Activated CD4-positive, alpha-beta T cell treated with anti-CD3 and anti-CD28 coated beads, Interleukin-10, Interleukin-2, amounts not matched to agents 100 ng/mL and 50 ng/mL, durations not matched to agents 16 hours and 8 hours (primary cell): ENCODE data around the gene TP53BP2.
"Not testable (repeated sequence)": the region's sequence is repeated elsewhere in the genome, so short reads cannot be mapped to it uniquely, and the experiment has no call there.

Source experiments
- DNase-seq: peaks from one replicate; pipeline ENCODE4 v3.0.0-alpha.2; 2020

Gene TP53BP2

GRCh38 chr1:223849352-223850254 is 3.9 kb upstream of the TP53BP2 start:
- no peak for DNase-seq

- no peak for DNase-seq
Measured at GRCh38 chr1:223848536-223848935, 2.8 kb upstream of the TP53BP2 start.

- DNase-seq: no peak
Measured at GRCh38 chr1:223847781-223848345, 2.1 kb upstream of the TP53BP2 start.

- peak; percentile 58 for DNase-seq
Measured at GRCh38 chr1:223845037-223845809, 524 bp downstream of the TP53BP2 start.

DNA sequence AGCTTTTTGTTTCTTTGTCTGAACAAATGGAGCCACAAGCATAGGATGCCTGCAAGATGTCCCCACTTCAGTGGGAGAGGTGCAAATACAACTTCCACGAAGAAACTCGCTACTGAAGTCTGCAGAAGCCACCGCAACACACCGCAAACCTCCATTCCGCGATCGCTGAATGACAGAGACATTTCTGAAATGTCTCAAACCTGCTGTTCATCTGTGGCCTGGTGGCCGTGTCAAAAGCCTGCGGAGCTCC is 1.0 kb downstream of the TP53BP2 start:
- DNase-seq: peak; percentile 85

- peak; percentile 70 for DNase-seq
Measured at GRCh38 chr1:223843934-223844786, 1.6 kb downstream of the TP53BP2 start.

- DNase-seq: no peak
Measured at GRCh38 chr1:223842784-223843183, 3.0 kb downstream of the TP53BP2 start.

GRCh38 chr1:223841977-223842623 is 3.6 kb downstream of the TP53BP2 start:
- not testable (repeated sequence) for DNase-seq

DNA sequence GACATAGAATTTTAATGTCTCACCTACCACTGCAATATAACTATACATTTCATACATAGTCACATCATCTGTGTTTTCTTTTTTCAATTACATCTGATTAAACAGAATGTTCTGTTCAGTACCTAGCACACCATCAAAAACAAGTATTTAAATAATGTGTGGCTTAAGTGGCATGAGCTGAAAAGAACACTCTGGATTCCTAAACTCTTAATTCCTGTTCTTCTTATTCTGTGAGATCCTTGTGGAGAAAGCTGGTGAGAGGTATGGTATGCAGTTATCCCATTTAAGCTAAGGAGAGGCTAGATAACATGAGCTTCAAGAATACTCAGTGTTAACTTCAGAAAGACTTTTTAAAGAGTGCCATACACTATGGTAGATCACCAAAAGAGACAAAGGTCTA is 5.5 kb downstream of the TP53BP2 start:
- no peak for DNase-seq

- DNase-seq: no peak
Measured at GRCh38 chr1:223838125-223838854, 7.5 kb downstream of the TP53BP2 start.

DNA sequence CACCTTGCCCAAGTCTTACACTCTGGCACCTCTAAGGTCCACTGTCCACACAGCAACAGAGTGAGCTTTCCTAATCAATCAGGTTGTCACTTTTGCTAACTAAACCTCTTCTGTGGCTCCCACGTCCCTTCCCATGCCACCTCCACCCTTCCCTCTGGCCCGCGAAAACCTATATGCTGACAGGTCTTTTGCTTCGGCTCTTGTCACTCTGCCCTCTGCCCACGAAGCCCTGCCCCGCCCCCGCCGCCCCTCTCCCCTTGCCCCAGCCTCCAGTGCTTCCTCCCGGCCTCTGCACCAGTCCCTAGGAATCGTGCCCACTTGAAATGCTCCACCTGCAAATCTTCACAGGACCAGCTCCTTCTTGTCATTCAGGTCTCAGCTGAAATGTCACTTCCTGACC is 8.1 kb downstream of the TP53BP2 start:
- DNase-seq: no peak

DNA sequence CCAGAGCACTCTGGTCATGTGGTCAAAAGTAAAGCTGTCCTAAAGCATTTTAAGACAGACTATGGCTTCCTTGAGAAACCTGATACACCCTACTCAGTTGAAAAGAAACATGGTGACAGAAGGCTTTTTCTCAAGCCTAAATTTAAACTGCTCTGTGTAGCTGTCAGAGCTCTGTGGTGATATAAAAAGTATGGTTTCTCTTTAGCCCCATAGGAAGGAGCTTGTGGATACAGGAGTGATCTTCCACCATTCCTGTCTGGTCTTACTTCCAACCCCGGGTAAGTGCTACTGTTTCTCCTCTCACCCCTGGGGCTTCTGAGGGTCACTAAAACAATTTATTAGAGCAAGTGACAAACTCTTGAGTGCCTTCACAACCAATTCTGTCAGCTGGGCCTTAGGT is 8.5 kb downstream of the TP53BP2 start:
- DNase-seq: no peak

DNA sequence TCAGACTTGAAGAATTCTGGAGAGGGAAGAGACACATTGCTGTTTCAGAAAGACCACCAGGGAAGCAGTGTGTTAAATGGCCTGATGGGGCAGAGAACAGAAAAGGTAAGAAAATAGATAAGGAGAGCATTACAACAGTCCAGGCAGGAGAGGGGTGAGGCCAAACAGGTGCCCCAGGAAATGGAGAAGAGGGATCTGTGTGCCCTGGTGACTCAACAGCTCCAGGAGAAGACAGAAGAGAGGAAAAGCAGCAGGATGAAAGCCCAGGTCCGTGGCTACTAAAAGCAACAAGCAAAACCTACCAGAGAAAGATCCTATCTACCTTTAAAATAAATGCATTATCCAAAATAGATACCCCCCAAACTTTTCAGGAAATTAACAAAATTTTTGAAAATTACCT is 9.2 kb downstream of the TP53BP2 start:
- no peak for DNase-seq

DNA sequence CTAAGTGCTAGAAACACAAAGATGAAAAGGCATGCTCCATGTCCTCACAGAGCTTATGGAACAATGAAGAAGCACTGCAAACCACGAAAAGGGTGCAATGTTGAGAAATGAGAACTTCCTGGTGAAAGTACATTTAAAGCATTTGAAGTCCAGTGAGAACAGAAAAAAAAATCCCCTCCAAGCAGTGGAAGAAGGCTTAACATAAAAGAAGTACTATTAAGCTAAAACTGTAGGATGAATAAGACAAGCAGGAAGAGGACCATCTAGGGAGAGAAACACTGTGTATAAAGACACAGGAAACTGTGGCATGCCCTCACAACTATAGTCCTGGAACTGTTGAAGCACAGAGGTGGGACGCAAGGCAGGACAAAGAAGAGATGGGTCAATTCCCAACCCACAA is 10.0 kb downstream of the TP53BP2 start:
- DNase-seq: peak; percentile 44

GRCh38 chr1:223834660-223835263 is 11.0 kb downstream of the TP53BP2 start:
- peak; percentile 69 for DNase-seq

GRCh38 chr1:223833948-223834347 is 11.8 kb downstream of the TP53BP2 start:
- no peak for DNase-seq

DNA sequence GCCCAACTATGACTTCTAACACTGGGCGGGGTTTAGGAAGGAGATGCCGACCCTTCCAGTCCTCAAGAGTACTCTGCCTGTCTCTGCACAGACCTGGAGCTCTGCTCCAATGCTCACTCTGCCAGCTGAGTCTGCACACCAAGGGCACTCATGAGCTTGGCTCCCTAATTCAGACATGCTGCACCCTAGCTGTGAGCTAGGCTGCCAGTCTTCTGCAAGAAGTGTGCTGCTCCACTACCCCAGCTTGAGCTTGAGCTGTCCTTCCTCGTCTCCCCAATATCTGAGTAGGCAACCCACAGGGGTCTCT is 13.2 kb downstream of the TP53BP2 start:
- peak; percentile 63 for DNase-seq

GRCh38 chr1:223831755-223832636 is 13.8 kb downstream of the TP53BP2 start:
- DNase-seq: peak; percentile 79

DNA sequence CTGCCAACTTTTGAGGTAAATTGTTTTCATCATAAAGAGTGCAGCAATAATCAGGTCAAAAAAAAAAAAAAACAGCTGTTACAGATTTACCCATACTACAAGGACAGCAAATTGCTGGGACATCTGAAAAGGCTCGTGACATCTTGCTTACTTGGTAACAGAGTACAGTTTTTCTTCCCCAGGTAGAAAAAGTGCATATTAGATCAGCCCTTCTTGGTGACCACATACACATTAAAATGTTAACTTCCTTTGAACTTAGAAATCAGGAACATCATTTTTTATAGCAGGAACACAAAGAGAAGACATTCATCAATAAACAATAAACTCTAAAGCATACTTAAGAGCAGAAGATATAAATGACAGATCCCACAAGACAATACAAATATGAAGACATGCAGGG is 16.1 kb downstream of the TP53BP2 start:
- DNase-seq: no peak

- no peak for DNase-seq
Measured at GRCh38 chr1:223828162-223828848, 17.4 kb downstream of the TP53BP2 start.
